ENCODE data around the gene ANKHD1. TPM values are rescaled to one million over a fixed set of nuclear protein-coding genes. Genes with fewer than 3 reads are reported as not detected.
A peak's percentile ranks its signal among the peaks of the same experiment; 100 is the strongest.

ANKHD1 gene
- total and polyA plus RNA-seq, 9 donors, result 48.3 to 141 (median 110) TPM

DNA sequence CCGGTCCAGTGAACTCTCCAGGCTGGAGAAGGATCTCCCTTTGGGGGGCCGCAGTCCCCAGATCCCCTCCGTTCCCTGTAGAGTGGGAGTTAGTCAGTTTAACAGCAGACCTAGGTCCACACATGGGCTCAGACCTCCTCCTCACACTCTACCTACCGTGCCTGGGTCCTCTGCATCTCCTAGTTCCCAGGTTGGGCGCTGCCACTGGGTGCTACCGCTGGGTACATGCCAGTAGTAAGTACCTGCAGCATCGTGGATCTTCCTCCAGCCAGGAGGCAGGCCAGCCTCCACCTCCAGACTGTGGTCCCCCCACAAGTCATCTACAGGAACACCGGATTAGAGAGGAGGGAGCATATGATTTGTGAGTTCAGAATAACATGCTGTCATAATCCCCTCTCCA, 162.0 kb downstream of the ANKHD1 start:
- Histone ChIP-seq H3K27ac (peak overlapping the region; percentile 87 to 95), H3K36me3 (no peaks in the 10 kb centered on the region), H3K27me3 (no peaks in the 10 kb centered on the region), H3K4me3 (peak overlapping the region; percentile 79), H3K9me3 (no peaks in the 10 kb centered on the region), H3K4me1 (ENCODE audit: insufficient read depth) (peaks cover 9% of the 10 kb centered on the region)
- peak in 2 of 5 donors; percentile 50 to 52 for DNase-seq
- WGBS, 3 donors, result 51 to 53% (median 52%) methylated on average over 8 of the region's 8 CpGs
- intact Hi-C loops (cut with DNase I), result loop anchor here in 3 of 4 donors (5.0 to 10.0 kb wide), 2 partner anchors 71 to 74 kb away; partner anchors contain the start of genes TMCO6 (in 3 of the 3) and CD14 (in 1 of the 3)
- TF ChIP-seq POLR2A (IDR thresholded peaks at IDR 0.05) (no peak), EP300 (IDR thresholded peaks at IDR 0.05) (no peak)
- TF ChIP-seq, protein P1, sequence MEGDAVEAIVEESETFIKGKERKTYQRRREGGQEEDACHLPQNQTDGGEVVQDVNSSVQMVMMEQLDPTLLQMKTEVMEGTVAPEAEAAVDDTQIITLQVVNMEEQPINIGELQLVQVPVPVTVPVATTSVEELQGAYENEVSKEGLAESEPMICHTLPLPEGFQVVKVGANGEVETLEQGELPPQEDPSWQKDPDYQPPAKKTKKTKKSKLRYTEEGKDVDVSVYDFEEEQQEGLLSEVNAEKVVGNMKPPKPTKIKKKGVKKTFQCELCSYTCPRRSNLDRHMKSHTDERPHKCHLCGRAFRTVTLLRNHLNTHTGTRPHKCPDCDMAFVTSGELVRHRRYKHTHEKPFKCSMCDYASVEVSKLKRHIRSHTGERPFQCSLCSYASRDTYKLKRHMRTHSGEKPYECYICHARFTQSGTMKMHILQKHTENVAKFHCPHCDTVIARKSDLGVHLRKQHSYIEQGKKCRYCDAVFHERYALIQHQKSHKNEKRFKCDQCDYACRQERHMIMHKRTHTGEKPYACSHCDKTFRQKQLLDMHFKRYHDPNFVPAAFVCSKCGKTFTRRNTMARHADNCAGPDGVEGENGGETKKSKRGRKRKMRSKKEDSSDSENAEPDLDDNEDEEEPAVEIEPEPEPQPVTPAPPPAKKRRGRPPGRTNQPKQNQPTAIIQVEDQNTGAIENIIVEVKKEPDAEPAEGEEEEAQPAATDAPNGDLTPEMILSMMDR (IDR thresholded peaks at IDR 0.05), result no peak

DNA sequence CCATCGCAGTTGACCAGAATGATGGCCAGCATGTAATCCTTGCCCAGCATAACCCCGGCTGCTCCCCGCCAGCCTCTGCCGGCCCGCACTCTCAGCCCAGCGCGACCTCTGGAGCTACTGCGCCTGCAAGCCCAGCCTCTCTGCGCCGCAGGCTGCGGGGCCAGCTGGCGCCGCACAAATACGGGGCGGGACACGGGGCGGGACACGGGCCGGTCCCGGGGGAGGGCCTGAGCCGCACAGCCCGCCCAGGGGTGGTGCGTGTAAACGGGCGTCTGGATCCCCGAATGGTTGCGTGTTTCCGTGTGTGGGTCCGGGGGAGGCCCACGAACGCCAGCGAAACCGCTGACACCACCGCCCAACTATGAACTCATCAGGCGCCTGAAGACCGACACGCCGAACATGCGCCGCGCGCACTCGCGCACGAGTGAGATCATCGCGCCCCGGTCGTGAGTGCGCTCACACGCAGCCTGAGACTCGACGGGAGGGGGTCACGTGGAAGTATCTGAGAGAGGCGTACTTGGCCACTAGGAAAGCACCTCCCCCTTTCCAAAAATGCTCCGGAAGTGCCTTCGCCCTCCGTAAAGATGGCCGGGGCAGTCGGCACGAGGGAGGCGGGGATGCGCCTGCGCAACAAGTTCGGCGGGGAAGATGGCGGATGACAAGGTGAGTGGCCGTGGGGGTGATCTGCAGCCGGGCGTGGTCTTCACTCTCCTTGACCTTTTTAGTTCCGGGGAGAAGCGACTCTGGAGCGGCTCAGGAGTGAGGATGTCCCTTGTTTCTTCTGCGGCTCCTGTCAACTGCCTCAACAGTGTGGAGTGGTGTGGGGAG, 162.8 kb downstream of the ANKHD1 start, which contains the start of the genes APBB3 and SLC35A4:
APBB3 (minus strand) TSS at position 403 of the 828 bp plus-strand sequence; CDS start at position 50, 353 bp downstream.
SLC35A4 (plus strand) TSS at position 633 of the 828 bp plus-strand sequence. CDS start 2,342 bp downstream, outside the sequence.
- H3K36me3 ChIP-seq, result no peaks in the 10 kb centered on the region
- peak; percentile 95 to 97 (median 97) for DNase-seq
- intact Hi-C loops (cut with DNase I), result loop anchor here in 3 of 4 donors (5.0 to 10.0 kb wide), 2 partner anchors 70 to 73 kb away; partner anchors contain the start of genes TMCO6 (in 3 of the 3) and CD14 (in 1 of the 3)
- 0 to 1% (median 1%) methylated on average over 71 to 74 of the region's 74 CpGs for WGBS, 3 donors
- TF ChIP-seq, protein P1 (IDR thresholded peaks at IDR 0.05), result peak in 1 of 3 donors; percentile 34
- peak; percentile 41 for TF ChIP-seq EP300 (IDR thresholded peaks at IDR 0.05)
- TF ChIP-seq POLR2A (IDR thresholded peaks at IDR 0.05), result peak; percentile 91
- H3K27me3 ChIP-seq, result no peaks in the 10 kb centered on the region
- peaks cover 9% of the 10 kb centered on the region for H3K4me1 ChIP-seq (ENCODE audit: insufficient read depth)
- H3K27ac ChIP-seq, result peak within 1 kb of the TSS; percentile 87 to 95
- no peaks in the 10 kb centered on the region for H3K9me3 ChIP-seq
- peak within 1 kb of the TSS; percentile 79 for H3K4me3 ChIP-seq

DNA sequence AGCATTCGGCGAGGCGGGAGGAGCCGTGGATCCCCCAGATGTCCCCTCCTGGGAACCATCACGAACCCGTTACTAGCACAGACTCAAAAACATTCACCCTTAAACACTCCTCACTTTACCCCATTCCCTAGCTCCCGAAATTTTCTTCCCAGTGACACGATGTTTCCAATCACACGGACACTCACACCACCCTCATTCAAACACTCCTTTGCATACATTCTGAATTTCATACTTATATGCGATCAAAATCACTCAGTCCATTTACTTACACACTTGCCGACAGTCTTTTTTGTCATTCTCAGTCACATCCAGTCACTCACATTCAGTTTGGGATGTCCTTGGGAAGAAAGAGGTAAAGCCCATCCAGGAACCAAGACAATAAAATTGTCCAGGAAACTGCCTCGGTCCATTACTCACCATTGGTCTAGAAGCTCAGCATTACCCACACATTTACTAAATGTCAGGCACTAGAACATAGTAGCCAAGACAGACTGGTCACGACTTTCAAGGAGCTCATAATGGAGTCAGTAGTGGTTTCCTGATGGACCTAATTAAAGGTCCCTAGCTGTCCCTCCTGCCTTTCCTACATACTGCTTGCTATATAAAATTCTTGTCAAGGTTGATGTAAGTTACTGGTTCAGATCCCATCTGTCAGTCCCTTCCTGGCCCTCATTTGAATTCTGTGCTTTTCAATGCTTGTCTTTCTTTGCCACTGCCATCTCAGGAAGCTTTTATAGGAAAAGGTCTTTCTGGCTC, 163.6 kb downstream of the ANKHD1 start:
- Histone ChIP-seq H3K27me3 (no peaks in the 10 kb centered on the region), H3K36me3 (no peaks in the 10 kb centered on the region), H3K27ac (peak overlapping the region; percentile 87 to 95), H3K4me3 (peak overlapping the region; percentile 79), H3K4me1 (ENCODE audit: insufficient read depth) (peaks cover 9% of the 10 kb centered on the region), H3K9me3 (no peaks in the 10 kb centered on the region)
- intact Hi-C loops (cut with DNase I), result loop anchor here in 1 of 4 donors (10.0 kb wide), 1 partner anchor 70 kb away; the partner anchor contains the start of genes CD14 and TMCO6
- 4 to 6% (median 4%) methylated on average over 13 of the region's 13 CpGs for WGBS, 3 donors
- TF ChIP-seq, protein P1 (IDR thresholded peaks at IDR 0.05), result no peak
- TF ChIP-seq EP300 (IDR thresholded peaks at IDR 0.05), result no peak
- no peak for TF ChIP-seq POLR2A (IDR thresholded peaks at IDR 0.05)
- no peak for DNase-seq

DNA sequence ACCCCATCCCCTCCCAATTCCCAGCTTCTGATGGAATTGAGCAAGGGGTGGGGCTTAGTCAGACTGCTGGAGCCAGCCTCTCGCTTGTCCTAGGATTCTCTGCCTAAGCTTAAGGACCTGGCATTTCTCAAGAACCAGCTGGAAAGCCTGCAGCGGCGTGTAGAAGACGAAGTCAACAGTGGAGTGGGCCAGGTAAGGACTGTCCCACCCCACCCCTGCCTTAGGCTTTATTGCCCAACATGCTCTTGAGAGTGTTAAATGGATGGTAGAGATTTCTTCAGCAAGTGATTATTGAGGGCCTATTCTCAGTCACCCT, 164.1 kb downstream of the ANKHD1 start:
- 73 to 79% (median 74%) methylated on average over 4 of the region's 4 CpGs for WGBS, 3 donors
- no peaks in the 10 kb centered on the region for H3K27me3 ChIP-seq
- intact Hi-C loops (cut with DNase I), result loop anchor here in 1 of 4 donors (10.0 kb wide), 1 partner anchor 69 kb away; the partner anchor contains the start of genes CD14 and TMCO6
- H3K9me3 ChIP-seq, result no peaks in the 10 kb centered on the region
- no peak overlapping the region for H3K27ac ChIP-seq
- peaks cover 9% of the 10 kb centered on the region for H3K4me1 ChIP-seq (ENCODE audit: insufficient read depth)
- DNase-seq, result no peak
- H3K36me3 ChIP-seq, result no peaks in the 10 kb centered on the region
- peak overlapping the region; percentile 79 for H3K4me3 ChIP-seq
- TF ChIP-seq EP300 (IDR thresholded peaks at IDR 0.05), result no peak
- TF ChIP-seq, protein P1 (IDR thresholded peaks at IDR 0.05), result no peak
- no peak for TF ChIP-seq POLR2A (IDR thresholded peaks at IDR 0.05)

All from ovary (tissue), 9 donors.